HG02571 (cell line): ENCODE results near the gene WDR59.
"Not testable (repeated sequence)": the region's sequence is repeated elsewhere in the genome, so short reads cannot be mapped to it uniquely, and the experiment has no call there.

Experiments
- ATAC-seq: cut with Tn5 transposase; IDR thresholded peaks from one replicate; pipeline ENCODE4 v1.9.1; 2021; ENCODE audit warnings: mild to moderate bottlenecking, moderate library complexity; ENCODE audit not compliant: unreplicated experiment

WDR59 gene

GRCh38 chr16:75013123-75013522 lies 28.2 kb upstream of the WDR59 start:
- ATAC-seq: not testable (repeated sequence)

- peak; percentile 31 for ATAC-seq
Observed at GRCh38 chr16:75012380-75013081, 27.6 kb upstream of the WDR59 start.

GRCh38 chr16:75011634-75012307 lies 26.8 kb upstream of the WDR59 start:
- peak; percentile 73 for ATAC-seq

DNA sequence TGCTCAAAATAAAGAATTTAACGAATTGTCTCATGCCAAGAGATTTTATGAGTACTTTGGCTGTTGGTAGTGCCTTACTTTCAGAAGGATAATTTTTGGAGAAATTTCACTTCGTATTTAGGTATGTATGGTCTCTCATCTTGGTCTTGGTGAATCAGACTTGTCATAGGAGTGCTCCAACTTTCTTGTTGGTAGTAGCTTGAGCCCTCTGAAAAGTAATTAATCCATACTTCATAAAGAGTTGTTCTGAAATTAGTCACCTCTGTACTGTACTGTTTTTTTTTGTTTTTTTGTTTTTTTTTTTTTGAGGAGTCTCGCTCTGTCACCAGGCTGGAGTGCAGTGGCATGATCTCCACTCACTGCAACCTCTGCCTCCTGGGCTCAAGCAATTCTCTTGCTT lies 25.5 kb upstream of the WDR59 start:
- no peak for ATAC-seq

GRCh38 chr16:75007443-75007842 lies 22.5 kb upstream of the WDR59 start:
- ATAC-seq: no peak

DNA sequence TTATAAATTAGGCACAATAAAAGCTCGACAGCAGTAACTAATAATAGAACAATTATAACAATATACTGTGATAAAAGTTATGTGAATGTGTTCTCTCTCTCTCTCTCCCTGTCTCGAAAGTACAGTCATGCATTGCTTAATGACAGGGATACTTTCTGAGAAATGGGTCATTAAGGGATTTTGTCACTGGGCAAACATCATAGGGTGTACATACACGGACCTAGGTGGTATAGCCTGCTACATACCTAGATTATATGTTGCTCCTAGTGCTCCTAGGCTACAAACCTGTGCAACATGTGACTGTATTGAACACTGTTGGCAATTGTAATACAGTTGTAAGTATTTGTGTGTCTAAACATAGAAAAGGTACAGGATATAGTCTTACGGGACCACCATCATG lies 20.8 kb upstream of the WDR59 start:
- ATAC-seq: no peak

GRCh38 chr16:75004460-75004859 lies 19.5 kb upstream of the WDR59 start:
- ATAC-seq: no peak

DNA sequence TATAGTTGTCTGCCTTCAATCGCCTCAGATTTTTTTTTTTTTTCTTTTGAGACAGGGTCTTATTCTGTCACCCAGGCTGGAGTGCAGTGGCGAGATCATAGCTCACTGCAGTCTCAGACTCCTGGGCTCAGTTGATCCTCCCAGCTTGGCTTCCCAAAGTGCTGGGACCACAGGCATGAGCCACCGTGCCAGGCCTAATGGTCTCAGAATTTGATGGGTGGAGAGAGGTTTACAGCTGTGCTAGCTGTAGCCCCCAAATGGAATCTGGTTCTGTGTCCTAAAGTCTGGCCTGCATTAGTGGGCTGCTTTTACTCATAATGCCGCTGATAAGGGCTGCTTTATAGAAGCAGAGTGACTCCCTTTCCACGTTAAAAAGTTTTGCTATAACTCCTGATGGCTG lies 19.0 kb upstream of the WDR59 start:
- no peak for ATAC-seq

DNA sequence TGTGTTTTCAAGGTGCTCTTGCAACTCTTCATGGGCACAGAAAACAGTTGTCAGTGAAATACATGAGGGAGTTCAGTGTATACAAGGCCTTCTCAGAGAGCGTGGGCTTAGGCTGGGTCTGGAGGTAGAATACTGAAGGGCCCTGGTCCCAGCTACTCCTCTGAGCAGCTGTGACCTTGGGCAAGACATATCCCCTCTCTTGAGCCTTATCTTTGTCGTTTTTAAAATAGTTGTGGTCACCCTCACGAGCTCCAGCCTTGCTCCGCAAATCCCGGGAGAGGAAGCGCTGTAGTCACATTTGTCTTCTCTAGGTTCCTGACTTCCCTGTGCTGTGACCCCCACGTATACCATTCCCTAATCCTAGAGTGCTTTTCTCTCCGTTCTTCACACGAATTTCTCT lies 17.6 kb upstream of the WDR59 start:
- no peak for ATAC-seq

DNA sequence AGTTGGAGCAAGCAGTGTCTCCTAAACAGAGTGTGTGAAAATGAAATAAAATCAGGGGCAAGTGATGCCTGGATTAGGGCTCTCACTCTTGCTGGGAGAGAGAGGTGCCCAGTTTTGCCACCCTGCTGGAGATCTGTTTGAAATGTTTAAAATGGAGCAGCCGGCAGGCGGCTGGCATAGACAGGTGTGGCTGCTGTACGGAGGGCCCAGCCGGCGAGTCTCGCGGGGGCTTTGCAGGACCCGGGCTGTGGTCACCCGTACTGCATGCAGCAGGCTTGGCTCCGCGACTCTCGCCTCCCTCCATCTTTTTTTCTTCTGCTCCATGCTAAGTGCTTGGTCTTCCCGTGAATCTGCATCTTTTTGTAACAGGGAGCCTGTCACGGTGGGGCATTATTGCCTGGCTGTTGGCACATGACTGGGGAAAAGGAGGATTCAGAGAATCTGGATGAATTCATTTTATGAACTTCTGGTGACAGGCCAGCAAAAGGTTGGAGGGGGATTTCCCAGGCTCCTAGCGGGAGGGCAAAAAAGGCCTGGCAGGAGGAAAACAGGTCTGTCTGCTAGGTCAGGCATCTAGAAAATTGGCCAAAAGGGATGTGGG lies 15.7 kb upstream of the WDR59 start:
- ATAC-seq: no peak

- peak; percentile 26 for ATAC-seq
Observed at GRCh38 chr16:74999609-75000480, 14.9 kb upstream of the WDR59 start.

DNA sequence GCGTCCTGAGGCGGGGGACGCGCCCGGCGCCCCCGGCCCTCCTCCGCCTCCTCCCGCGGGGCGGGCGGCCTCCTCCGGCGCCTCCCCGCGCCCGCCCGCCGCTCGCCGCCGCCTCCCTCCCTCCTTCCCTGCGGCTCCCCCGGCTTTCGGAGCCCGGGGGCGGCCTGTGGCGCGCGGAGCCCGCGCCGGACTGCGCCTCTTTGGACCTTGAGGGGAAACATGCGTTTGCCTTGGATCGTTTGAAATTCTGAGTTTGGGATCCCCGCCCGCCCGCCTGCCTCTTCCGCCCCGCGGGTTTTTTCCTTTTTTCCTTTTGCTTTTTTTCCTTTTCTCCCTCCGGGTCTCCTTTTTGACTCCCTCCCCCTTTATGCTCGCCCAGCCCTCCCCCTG lies 14.3 kb upstream of the WDR59 start:
- peak; percentile 33 for ATAC-seq

GRCh38 chr16:74998481-74999218 lies 13.7 kb upstream of the WDR59 start, which contains the start of gene ZNRF1:
TSS of gene ZNRF1 (plus strand) at chr16:74999024. CDS start at chr16:74999672, 648 bp downstream.
- ATAC-seq: peak; percentile 51

- no peak for ATAC-seq
Observed at GRCh38 chr16:74997042-74997491, 12.1 kb upstream of the WDR59 start.

- no peak for ATAC-seq
Observed at GRCh38 chr16:74995986-74996385, 11.1 kb upstream of the WDR59 start.

GRCh38 chr16:74991593-74992403 lies 6.9 kb upstream of the WDR59 start:
- ATAC-seq: no peak

DNA sequence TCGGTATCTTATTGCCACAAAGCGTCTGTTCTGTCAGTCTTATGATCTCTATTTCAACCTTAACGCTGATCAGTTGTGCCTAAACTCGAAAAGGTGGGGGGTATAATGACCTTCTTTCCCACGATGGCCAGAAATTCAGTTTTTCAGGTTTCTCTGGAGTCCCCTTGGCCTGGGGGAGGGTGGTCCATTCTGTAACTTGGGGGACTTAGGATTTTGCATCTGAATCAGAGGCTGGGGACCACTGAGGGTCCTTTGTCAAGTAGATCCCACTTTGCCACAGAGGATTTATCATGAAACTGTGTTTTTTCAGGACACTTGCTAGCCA lies 6.3 kb upstream of the WDR59 start:
- ATAC-seq: no peak

DNA sequence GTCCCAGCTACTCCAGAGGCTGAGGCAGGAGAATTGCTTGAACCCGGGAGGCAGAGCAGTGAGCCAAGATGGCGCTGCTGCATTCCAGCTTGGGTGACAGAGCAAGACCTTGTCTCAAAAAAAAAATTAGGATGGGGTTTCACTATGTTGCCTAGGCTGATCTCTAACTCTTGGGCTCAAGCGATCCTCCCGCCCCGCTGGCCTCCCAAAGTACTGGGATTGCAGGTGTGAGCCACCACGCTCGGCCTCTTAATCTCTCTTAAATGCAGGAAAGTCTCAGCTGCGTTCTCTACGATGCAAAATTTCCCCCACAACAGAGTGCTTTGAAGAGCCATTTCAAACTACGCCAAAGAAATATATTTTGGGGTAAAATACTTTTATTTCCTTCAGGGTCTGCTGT lies 5.9 kb upstream of the WDR59 start:
- no peak for ATAC-seq

GRCh38 chr16:74989864-74990263 lies 4.9 kb upstream of the WDR59 start:
- not testable (repeated sequence) for ATAC-seq
